Activated CD8-positive, alpha-beta memory T cell treated with anti-CD3 and anti-CD28 coated beads, Interleukin-2, amount 50 U/mL, for 24 hours (primary cell): ENCODE measurements around the gene NRBP1.
"Not testable (repeated sequence)": the region's sequence is repeated elsewhere in the genome, so short reads cannot be mapped to it uniquely, and the experiment has no call there.

Experiments
- DNase-seq: peaks from one replicate; pipeline ENCODE4 v3.0.0-alpha.2; 2020; ENCODE audit errors: extremely low read depth

The NRBP1 gene

DNA sequence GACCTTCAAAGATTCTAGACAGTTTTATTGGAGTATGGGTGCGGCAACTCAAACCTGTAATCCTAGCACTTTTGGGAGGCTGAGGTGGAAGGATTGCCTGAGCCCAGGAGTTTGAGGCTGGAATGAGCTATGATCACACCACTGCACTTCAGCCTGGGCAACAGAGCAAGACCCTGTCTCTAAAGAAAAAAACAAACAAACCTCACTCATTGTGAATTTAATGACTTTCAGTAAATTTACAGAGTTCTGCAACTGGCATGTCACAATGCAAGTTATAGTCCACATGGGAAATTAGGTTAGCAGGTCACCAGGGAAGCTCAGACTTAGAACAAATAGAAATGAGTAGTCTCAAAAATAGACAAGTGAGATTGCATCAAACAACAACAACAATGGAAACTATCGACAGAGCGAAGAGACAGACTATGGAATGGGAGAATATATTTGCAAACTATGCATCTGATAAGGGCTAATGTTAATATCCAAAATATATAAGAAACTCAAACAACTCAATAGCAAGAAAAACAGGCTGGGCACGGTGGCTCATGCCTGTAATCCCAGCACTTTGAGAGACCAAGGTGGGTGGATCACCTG is 6.7 kb upstream of the NRBP1 start:
- DNase-seq, result no peak

GRCh38 chr2:27422958-27423357 is 5.5 kb upstream of the NRBP1 start:
- no peak for DNase-seq

DNA sequence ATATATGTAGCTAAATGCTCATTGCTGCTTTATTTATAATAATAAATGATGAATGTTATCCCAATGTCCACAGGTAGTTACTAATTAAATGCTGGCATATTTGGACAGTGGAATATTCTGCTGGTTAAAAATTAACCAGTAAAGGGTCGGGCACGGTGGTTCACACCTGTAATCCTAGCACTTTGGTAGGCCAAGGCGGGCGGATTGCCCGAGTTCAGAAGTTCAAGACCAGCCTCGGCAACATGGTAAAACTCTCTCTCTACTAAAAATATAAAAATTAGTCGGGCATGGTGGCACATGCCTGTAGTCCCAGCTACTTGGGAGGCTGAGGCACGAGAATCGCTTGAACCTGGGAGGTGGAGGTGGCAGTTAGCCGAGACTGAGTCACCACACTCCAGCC is 3.4 kb upstream of the NRBP1 start:
- DNase-seq, result not testable (repeated sequence)

- no peak for DNase-seq
Observed at GRCh38 chr2:27427863-27428212, 593 bp upstream of the NRBP1 start.

- no peak for DNase-seq
Observed at GRCh38 chr2:27428978-27429541, 629 bp downstream of the NRBP1 start.

GRCh38 chr2:27431395-27431794 is 3.0 kb downstream of the NRBP1 start:
- no peak for DNase-seq

DNA sequence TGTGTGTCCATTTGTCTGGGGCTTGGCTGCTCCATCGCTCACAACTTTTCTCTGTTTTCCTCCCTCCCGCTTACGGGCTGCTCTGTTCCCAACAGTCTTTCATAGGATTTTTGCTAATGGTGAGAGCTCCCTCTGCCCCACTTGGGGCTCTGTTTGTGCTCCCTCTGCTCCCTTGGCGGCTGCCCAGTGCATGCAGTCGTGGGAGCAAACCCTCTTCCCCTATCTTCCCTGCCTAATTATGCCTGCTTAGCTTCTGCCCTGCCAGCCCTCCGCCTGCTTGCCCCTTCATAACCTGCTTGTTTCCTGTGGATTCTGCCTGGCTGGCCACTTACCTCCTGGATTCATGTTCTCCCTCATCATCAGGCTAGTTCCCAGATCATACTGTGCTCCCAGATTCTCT is 7.2 kb downstream of the NRBP1 start:
- no peak for DNase-seq

DNA sequence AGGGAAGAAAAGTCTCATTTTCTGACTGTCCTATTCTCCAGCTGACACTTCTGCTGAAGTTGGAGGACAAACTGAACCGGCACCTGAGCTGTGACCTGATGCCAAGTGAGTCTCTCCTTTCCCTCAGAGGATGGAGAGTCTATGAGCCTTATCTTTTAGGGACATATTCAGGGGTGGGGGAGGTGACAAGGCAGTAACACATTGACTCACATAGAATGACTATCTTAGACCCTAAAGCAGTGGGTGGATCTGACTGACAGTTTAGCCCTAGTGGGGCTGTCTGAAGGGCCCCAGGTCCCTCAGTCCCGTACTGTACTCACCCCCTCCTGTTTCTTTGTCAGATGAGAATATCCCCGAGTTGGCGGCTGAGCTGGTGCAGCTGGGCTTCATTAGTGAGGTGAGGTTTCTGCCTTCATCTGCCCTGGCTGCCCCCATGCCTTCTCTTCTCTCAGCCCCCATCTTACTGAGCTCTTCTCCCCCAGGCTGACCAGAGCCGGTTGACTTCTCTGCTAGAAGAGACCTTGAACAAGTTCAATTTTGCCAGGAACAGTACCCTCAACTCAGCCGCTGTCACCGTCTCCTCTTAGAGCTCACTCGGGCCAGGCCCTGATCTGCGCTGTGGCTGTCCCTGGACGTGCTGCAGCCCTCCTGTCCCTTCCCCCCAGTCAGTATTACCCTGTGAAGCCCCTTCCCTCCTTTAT is 12.9 kb downstream of the NRBP1 start:
- DNase-seq, result no peak

- no peak for DNase-seq
Observed at GRCh38 chr2:27441958-27442919, 13.8 kb downstream of the NRBP1 start, which contains the start of gene KRTCAP3. TSS of gene KRTCAP3 (plus strand) at chr2:27442381. CDS start at chr2:27442413, 32 bp downstream.

DNA sequence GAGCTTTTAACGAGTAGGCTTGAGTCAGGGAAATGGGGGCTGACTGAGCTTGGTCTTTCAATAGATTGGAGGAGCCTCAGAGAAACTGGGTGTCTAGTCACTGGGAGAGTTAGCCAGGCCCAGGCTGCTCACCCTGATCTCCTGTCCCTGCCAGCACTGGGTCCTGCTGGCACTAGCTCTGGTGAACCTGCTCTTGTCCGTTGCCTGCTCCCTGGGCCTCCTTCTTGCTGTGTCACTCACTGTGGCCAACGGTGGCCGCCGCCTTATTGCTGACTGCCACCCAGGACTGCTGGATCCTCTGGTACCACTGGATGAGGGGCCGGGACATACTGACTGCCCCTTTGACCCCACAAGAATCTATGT is 14.5 kb downstream of the NRBP1 start:
- DNase-seq, result no peak

DNA sequence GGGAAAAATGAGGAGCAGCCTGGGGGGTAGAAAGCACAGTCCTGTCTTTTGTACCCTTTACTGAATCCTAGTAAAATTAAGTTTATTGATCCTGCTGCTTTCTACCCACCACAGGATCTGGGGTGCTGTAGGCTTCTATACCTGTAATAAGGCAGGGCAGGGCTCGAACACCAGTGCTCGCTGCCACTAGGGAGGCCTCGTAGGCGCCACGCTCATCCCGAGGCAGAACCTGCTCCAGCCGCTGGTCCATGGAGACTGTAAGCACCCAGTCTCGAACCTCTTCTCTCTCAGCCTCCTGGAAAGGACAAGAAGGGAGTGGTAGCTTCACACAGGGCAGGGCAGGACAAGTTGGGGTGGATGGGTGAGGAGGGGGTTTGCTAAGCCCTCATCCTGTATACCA is 16.7 kb downstream of the NRBP1 start:
- DNase-seq, result no peak

- no peak for DNase-seq
Observed at GRCh38 chr2:27445615-27446014, 17.2 kb downstream of the NRBP1 start.

GRCh38 chr2:27446057-27446456 is 17.6 kb downstream of the NRBP1 start:
- DNase-seq, result no peak

GRCh38 chr2:27448381-27448780 is 19.9 kb downstream of the NRBP1 start:
- DNase-seq, result no peak

- no peak for DNase-seq
Observed at GRCh38 chr2:27451095-27451494, 22.7 kb downstream of the NRBP1 start.

DNA sequence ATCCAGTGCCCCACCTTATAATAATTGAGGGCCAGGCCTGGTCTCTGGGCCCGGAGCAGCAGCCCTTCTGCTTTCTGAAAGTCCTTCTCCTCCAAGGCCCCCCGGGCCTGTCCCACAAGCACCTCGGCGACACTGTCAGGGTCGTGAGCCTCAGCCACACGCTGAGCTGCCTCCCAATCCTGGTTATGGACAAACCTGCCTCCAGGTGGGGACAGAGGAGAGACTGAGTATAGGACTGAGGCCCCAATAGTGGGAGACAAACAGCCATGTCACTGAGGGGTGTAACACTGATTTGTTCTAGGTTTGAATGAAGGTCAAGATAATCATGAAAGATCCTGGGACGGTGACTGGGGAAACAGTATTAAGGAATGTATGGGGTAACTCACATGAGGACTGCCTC is 25.5 kb downstream of the NRBP1 start:
- no peak for DNase-seq

DNA sequence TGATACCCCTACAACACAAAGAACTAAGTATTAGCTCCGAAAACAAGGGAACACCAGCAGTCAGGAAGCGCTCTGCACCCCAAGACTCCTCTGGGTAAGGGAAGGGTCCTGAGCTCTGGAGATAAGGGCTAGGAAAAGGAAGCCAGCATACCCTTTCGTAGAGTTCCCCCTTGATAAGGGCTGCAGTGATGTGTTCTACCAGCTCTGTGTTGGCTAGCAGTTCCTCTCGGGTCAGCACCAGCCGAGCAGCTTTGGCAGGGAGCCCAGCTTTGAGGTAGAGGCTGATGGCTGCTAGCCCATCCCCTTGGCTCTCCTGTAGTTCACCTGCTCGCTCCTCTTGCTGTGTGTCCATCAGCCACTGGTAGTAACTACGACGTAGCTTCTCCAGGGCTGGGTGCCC is 32.7 kb downstream of the NRBP1 start:
- DNase-seq, result no peak

DNA sequence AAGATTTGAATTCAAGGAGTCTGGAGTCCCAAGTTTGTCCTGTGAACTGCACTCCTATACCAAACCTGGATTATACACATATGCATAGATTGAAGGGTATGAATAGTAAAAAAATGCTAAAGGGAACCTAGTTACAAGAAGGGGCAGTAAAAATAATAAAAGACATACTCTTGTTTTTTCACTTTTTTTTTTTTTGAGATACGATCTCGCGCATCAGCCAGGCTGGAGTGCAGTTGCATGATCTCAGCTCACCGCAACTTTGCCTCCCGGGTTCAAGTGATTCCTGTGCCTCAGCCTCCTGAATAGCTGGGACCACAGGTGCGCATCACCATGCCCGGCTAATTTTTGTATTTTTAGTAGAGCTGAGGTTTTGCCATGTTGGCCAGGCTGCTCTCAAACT is 36.0 kb downstream of the NRBP1 start:
- DNase-seq, result no peak

DNA sequence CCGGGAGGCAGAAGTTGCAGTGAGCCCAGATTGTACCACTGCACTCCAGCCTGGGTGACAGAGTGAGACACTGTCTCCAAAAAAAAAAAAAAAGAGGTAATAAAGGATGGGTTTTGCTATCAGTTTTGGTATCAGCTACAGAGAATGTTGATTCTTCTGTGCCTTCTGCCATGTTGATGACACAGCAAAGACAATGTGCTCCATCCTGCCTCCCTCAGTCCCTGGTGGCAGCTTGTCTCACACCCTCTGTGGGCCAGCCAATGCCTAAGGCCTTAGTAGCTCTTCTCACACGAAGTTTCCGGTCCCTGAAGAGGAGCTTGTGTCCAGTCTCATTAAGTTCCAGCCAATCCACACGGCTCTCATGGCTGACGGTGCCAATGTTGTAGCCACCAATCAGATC is 43.5 kb downstream of the NRBP1 start:
- no peak for DNase-seq

GRCh38 chr2:27485496-27485895 is 57.1 kb downstream of the NRBP1 start:
- DNase-seq, result no peak

DNA sequence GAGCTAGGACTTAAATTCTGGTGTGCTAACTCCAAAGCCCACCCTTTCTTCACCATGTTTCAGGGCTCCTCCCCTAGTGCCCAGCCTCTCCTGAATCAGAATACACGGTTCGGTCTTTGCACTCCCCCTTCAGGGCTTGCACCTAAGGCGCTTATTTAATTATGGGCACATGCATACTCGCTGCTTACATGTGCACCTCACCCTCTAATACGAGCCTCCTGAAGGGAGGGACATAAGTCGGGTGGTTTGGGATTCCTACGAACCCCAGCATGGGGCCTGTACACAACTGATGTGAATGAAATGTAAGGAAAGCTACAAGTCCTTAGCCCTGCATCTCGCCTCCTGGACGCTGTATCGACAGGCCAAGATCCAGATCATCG is 60.7 kb downstream of the NRBP1 start:
- DNase-seq, result no peak
